Hepatocyte (in vitro differentiated cells): ENCODE results near the gene TMEM126B. TPM values are rescaled to one million over a fixed set of nuclear protein-coding genes. Genes with fewer than 3 reads are reported as not detected.
"Not testable (repeated sequence)": the region's sequence is repeated elsewhere in the genome, so short reads cannot be mapped to it uniquely, and the experiment has no call there.

Source experiments
- DNase-seq: peaks from one replicate; pipeline ENCODE4 v3.0.0-alpha.2; 2016; ENCODE audit warnings: low spot score
- H2AFZ ChIP-seq: fragments of 200-600 bp; sonication (generic); 2 replicates; pipeline ENCODE4 v1.6.0; 2016; ENCODE audit warnings: antibody characterized with exemption, mild to moderate bottlenecking
- H3K27ac ChIP-seq: fragments of 200-600 bp; sonication (generic); 2 replicates; pipeline ENCODE4 v1.5.1; 2016; ENCODE audit warnings: mild to moderate bottlenecking
- H3K27me3 ChIP-seq: fragments of 200-600 bp; sonication (generic); 2 replicates; pipeline ENCODE4 v1.6.1; 2016
- H3K36me3 ChIP-seq: fragments of 200-600 bp; sonication (generic); replicated peaks from 2 replicates; pipeline ENCODE4 v1.5.1; 2016; ENCODE audit warnings: low read depth; ENCODE audit not compliant: insufficient read depth
- H3K4me1 ChIP-seq: fragments of 200-600 bp; sonication (generic); 2 replicates; pipeline ENCODE4 v1.5.1; 2016; ENCODE audit warnings: mild to moderate bottlenecking, moderate library complexity; ENCODE audit not compliant: insufficient read depth
- H3K4me2 ChIP-seq: fragments of 200-600 bp; sonication (generic); 2 replicates; pipeline ENCODE4 v1.6.0; 2016
- H3K4me3 ChIP-seq: fragments of 200-600 bp; sonication (generic); 2 replicates; pipeline ENCODE4 v1.5.1; 2016; ENCODE audit warnings: mild to moderate bottlenecking
- H3K79me2 ChIP-seq: fragments of 200-600 bp; sonication (generic); 2 replicates; pipeline ENCODE4 v1.6.0; 2017; ENCODE audit warnings: mild to moderate bottlenecking
- H3K9me2 ChIP-seq: fragments of 200-600 bp; sonication (generic); replicated peaks from 2 replicates; pipeline ENCODE4 v1.6.0; 2017; ENCODE audit warnings: mild to moderate bottlenecking; ENCODE audit not compliant: insufficient read depth
- H3K9me3 ChIP-seq: fragments of 200-600 bp; sonication (generic); 2 replicates; pipeline ENCODE4 v1.5.1; 2016; ENCODE audit warnings: low read depth, mild to moderate bottlenecking
- H4K20me1 ChIP-seq: fragments of 200-600 bp; sonication (generic); 2 replicates; pipeline ENCODE4 v1.6.0; 2016; ENCODE audit warnings: mild to moderate bottlenecking; ENCODE audit not compliant: insufficient read depth, poor library complexity, severe bottlenecking
- EZH2 ChIP-seq: fragments of 200-600 bp; sonication (generic); IDR thresholded peaks from 2 replicates; pipeline ENCODE4 v1.6.1; 2016; ENCODE audit warnings: antibody characterized with exemption, mild to moderate bottlenecking, borderline replicate concordance
- EZH2phosphoT487 ChIP-seq: fragments of 200-600 bp; sonication (generic); IDR thresholded peaks from one replicate; pipeline ENCODE4 v1.6.1; 2018; ENCODE audit warnings: antibody characterized with exemption, mild to moderate bottlenecking, low read depth, moderate library complexity; ENCODE audit not compliant: unreplicated experiment, severe bottlenecking
- WGBS: methylation state at CpG from one replicate; pipeline ENCODE4 v1.1.6; 2016; ENCODE audit warnings: low lambda C conversion rate; ENCODE audit errors: missing lambda C conversion rate; 5-methylcytosine and 5-hydroxymethylcytosine counted together
- polyA plus RNA-seq: library from polyadenylated mRNA; unstranded; fragments of >200 nt; fragmentation: Nextera tagmentation; extraction: Ambion mirVana; gene quantifications from 2 replicates; pipeline ENCODE4 v1.2.1, GENCODE V29; 2016
- total RNA-seq: library from RNA; depleted of rRNA; stranded (reverse); fragments of >200 nt; gene quantifications from 2 replicates; pipeline ENCODE4 v1.2.3, GENCODE V29; 2014
- TF ChIP-seq, protein P1 (sequence below): fragments of 200-600 bp; sonication (generic); IDR thresholded peaks from 2 replicates; pipeline ENCODE4 v1.5.1; 2016; ENCODE audit warnings: antibody characterized with exemption, mild to moderate bottlenecking; ENCODE audit not compliant: poor library complexity

Gene TMEM126B
- total and polyA plus RNA-seq, 2 experiments from 2014 or later: 58.9 to 87.8 TPM

DNA sequence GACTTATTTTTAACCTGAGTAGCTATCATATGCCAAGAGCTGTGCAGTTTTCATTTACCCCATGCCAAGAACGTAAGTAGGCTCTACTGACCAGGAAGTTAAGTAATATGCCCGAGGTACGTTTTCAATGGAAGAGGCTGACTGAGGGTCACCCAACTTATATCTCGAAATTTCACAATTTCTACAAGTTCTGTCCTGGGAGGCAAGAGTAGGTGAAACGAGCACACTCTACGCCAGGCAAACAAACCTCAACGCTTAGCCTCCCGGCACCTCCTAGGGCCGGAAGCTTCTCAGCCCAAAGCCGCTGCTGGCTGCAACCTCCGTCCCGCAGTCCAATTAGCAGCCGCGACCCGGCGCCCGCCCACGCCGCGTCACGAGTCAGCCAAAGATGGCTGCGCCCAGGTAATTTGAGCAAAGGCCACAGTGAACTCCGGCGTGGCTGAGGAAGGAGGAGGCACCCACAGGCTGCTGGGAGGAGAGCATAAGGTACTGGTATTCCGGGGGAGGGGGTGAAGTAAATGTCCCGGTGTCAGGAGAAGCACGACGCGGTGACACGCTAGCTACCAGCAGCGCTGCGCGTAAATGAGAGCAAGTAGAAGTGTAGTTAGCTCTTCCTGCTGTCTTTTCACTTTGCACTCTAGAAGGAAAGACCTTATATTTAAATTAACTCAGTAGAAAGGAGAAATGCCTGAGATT lies 19.4 kb downstream of the TMEM126B start, which contains the start of gene TMEM126A:
TMEM126A (plus strand) TSS at position 364 of the 696 bp plus-strand sequence. CDS start 2,289 bp downstream, outside the sequence.
- H3K79me2 ChIP-seq: peaks cover 22% of the 10 kb centered on the region
- peak within 1 kb of the TSS; percentile 86 for H3K27ac ChIP-seq
- no peaks in the 10 kb centered on the region for H4K20me1 ChIP-seq
- H3K9me3 ChIP-seq: no peaks in the 10 kb centered on the region
- peaks cover 3% of the 10 kb centered on the region for H3K27me3 ChIP-seq
- peak within 1 kb of the TSS; percentile 85 for H3K4me2 ChIP-seq
- DNase-seq: peak; percentile 94
- peak within 1 kb of the TSS; percentile 48 for H3K4me3 ChIP-seq
- no peaks in the 10 kb centered on the region for H3K36me3 ChIP-seq
- H3K9me2 ChIP-seq: no peaks in the 10 kb centered on the region
- H3K4me1 ChIP-seq: peaks cover 6% of the 10 kb centered on the region
- 1% methylated on average over 33 of the region's 33 CpGs for WGBS
- H2AFZ ChIP-seq: peak within 1 kb of the TSS; percentile 54
- TF ChIP-seq, protein P1, sequence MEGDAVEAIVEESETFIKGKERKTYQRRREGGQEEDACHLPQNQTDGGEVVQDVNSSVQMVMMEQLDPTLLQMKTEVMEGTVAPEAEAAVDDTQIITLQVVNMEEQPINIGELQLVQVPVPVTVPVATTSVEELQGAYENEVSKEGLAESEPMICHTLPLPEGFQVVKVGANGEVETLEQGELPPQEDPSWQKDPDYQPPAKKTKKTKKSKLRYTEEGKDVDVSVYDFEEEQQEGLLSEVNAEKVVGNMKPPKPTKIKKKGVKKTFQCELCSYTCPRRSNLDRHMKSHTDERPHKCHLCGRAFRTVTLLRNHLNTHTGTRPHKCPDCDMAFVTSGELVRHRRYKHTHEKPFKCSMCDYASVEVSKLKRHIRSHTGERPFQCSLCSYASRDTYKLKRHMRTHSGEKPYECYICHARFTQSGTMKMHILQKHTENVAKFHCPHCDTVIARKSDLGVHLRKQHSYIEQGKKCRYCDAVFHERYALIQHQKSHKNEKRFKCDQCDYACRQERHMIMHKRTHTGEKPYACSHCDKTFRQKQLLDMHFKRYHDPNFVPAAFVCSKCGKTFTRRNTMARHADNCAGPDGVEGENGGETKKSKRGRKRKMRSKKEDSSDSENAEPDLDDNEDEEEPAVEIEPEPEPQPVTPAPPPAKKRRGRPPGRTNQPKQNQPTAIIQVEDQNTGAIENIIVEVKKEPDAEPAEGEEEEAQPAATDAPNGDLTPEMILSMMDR: no peak
- no peak for TF ChIP-seq EZH2phosphoT487
- no peak for TF ChIP-seq EZH2

DNA sequence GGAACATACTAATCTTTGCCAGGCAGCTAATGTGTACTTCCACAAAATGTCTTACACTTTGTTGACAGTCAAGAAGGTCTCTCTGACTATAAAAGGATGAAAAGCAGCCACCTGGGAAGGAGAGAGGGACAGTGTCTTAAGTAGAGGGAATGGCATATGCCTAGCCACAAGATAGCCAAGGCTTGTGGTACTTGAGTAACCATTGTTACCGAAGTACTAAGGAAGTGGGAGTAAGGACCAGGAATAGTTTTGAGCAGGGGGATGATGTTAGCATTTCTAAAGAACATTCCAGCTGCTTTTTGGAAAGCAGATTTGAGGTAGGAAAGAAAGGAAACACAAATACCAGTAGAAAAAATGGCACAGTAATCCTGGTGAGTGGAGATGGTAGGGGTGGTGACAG lies 22.7 kb downstream of the TMEM126B start:
- H3K27ac ChIP-seq: no peak overlapping the region
- H3K27me3 ChIP-seq: no peaks in the 10 kb centered on the region
- peaks cover 6% of the 10 kb centered on the region for H3K4me1 ChIP-seq
- H3K4me2 ChIP-seq: no peak overlapping the region
- TF ChIP-seq EZH2 (no peak), EZH2phosphoT487 (no peak)
- TF ChIP-seq, protein P1: no peak
- H3K9me2 ChIP-seq: no peaks in the 10 kb centered on the region
- no peaks in the 10 kb centered on the region for H3K36me3 ChIP-seq
- 88% methylated on average over 1 of the region's 1 CpG for WGBS
- H4K20me1 ChIP-seq: no peaks in the 10 kb centered on the region
- peaks cover 22% of the 10 kb centered on the region for H3K79me2 ChIP-seq
- no peak overlapping the region for H3K4me3 ChIP-seq
- DNase-seq: no peak
- H2AFZ ChIP-seq: no peak overlapping the region
- H3K9me3 ChIP-seq: no peaks in the 10 kb centered on the region

DNA sequence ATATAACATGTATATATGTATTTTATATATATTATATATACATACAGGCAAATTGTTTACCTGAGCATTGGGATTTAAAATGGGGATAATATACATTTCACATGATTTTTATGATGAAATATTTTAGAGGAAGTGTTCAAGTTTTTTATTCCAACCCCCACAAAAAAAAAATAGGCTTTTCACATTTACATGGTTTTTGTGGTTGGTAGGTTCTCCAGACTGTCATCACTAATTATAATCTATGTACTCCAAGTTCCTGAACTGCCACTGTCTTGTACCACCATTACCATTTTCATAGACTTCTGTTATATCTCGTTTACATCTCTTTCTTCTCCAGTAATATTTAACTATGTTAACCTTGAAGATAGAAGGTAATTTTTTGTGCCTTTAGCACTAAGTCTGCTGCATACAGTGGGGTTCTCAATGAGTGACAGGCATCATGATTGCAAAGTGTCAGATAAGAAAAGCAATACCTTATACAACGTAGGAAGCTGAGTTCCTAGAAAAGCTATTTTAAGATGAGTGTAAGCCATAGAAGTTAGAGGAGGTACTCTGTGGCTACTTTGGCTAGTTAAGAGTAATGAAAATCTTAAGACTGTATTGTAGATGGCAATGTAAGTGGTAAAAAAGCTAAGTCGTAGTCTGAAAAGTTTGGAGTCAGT lies 24.5 kb downstream of the TMEM126B start:
- H2AFZ ChIP-seq: no peak overlapping the region
- no peaks in the 10 kb centered on the region for H3K27me3 ChIP-seq
- no peaks in the 10 kb centered on the region for H3K9me3 ChIP-seq
- H3K4me3 ChIP-seq: no peak overlapping the region
- WGBS: 80% methylated on average over 3 of the region's 3 CpGs
- H3K36me3 ChIP-seq: no peaks in the 10 kb centered on the region
- no peaks in the 10 kb centered on the region for H3K4me1 ChIP-seq
- no peaks in the 10 kb centered on the region for H3K9me2 ChIP-seq
- no peak for DNase-seq
- no peak overlapping the region for H3K27ac ChIP-seq
- H3K79me2 ChIP-seq: peaks cover 39% of the 10 kb centered on the region
- H3K4me2 ChIP-seq: no peak overlapping the region
- peaks cover 8% of the 10 kb centered on the region for H4K20me1 ChIP-seq
- TF ChIP-seq EZH2 (no peak), EZH2phosphoT487 (no peak)
- TF ChIP-seq, protein P1: no peak

DNA sequence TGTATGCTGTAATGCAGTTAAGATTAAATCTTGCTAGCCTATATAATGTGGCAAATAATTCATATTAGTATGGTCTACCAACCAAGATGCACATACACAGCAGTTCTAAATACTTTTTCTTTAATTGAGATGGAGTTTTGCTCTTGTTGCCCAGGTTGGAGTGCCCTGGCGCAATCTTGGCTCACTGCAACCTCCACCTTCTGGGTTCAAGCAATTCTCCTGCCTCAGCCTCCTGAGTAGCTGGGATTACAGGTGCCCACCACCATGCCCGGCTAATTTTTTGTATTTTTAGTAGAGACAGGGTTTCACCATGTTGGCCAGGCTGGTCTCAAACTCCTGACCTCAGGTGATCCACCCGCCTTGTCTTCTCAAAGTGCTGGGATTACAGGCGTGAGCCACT lies 25.9 kb downstream of the TMEM126B start:
- not testable (repeated sequence) for H3K4me2 ChIP-seq, H3K27me3 ChIP-seq, H2AFZ ChIP-seq, H3K4me3 ChIP-seq, H3K9me2 ChIP-seq, H3K9me3 ChIP-seq, DNase-seq, H3K27ac ChIP-seq, H3K36me3 ChIP-seq, H3K4me1 ChIP-seq
- Histone ChIP-seq H4K20me1 (peaks cover 22% of the 10 kb centered on the region), H3K79me2 (peaks cover 42% of the 10 kb centered on the region)
- 97% methylated on average over 4 of the region's 4 CpGs for WGBS
